Hematopoietic multipotent progenitor cell treated with erythropoietin and hydrocortisone succinate and interleukin-3 and kit ligand, for 15 days (in vitro differentiated cells): ENCODE data around the gene CLDN18.

Source experiments
- DNase-seq: peaks from one replicate; pipeline ENCODE4 v3.0.0-alpha.2; 2015; ENCODE audit warnings: low spot score

The CLDN18 gene

GRCh38 chr3:138025553-138025952 lies 15.6 kb downstream of the CLDN18 start:
- no peak for DNase-seq

DNA sequence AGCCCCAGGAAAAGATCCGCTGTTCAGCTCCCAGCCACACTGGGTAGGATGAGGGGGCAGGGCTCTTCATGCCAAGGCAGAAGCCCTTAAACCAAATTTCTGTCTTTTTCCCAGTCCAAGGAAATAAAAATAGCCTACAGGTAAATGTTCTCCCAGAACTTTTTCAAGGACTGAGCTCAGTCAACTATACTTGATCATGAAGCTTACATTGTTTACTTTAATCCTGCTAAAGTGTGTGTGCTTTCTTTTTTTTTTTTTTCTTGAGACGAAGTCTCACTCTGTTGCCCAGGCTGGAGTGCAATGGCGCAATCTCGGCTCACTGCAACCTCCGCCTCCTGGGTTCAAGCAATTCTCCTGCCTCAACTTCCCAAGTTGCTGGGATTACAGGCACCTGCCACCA lies 17.9 kb downstream of the CLDN18 start:
- no peak for DNase-seq

GRCh38 chr3:138030734-138031280 lies 20.8 kb downstream of the CLDN18 start:
- DNase-seq: no peak

- no peak for DNase-seq
Measured at GRCh38 chr3:138031536-138031935, 21.6 kb downstream of the CLDN18 start.

- DNase-seq: no peak
Measured at GRCh38 chr3:138032567-138032966, 22.6 kb downstream of the CLDN18 start.

DNA sequence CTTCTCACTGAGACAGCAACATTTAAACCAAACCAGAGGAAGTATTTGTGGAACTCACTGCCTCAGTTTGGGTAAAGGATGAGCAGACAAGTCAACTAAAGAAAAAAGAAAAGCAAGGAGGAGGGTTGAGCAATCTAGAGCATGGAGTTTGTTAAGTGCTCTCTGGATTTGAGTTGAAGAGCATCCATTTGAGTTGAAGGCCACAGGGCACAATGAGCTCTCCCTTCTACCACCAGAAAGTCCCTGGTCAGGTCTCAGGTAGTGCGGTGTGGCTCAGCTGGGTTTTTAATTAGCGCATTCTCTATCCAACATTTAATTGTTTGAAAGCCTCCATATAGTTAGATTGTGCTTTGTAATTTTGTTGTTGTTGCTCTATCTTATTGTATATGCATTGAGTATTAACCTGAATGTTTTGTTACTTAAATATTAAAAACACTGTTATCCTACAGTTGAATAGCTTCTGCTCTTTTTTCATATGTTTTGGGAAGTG lies 23.3 kb downstream of the CLDN18 start:
- no peak for DNase-seq

GRCh38 chr3:138034918-138035317 lies 25.0 kb downstream of the CLDN18 start:
- no peak for DNase-seq

DNA sequence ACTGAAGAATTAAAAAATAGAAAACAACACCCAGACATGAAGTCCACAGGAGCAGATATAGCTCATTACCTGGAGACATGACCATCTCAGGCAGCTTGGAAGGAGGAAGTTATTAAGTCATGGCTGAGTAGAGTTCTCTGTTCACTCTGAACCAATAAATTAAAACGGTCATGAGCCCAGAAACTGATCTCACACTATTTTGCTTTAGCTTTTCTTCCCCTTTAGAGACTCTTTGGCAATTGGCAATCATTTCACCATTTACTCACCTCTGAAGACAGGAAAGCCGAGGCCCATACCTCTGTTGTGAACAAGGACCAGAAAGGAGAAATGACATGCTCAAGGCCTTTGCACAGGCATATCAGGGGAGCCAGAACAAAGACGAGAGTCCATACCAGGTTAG lies 26.6 kb downstream of the CLDN18 start:
- DNase-seq: no peak

GRCh38 chr3:138038725-138039462 lies 28.9 kb downstream of the CLDN18 start:
- no peak for DNase-seq

DNA sequence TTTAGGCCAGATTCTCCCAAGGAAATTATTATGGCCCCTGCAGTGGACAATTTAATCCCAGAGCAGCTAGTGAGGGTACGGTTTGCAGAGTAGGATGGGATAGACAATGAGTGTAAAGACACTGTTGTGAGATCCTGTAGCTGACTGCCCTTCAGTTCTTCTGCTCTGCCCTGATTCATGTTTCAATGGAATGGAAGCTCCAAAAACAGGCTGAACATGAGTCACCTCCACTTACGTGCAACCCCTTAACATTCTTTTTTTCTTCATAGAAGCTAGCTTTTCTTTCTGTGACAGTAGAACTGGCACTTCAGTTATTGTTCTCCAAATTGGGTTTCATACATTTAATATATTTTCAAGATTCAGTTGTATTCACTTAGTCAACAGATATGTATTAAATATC lies 32.1 kb downstream of the CLDN18 start:
- DNase-seq: no peak

DNA sequence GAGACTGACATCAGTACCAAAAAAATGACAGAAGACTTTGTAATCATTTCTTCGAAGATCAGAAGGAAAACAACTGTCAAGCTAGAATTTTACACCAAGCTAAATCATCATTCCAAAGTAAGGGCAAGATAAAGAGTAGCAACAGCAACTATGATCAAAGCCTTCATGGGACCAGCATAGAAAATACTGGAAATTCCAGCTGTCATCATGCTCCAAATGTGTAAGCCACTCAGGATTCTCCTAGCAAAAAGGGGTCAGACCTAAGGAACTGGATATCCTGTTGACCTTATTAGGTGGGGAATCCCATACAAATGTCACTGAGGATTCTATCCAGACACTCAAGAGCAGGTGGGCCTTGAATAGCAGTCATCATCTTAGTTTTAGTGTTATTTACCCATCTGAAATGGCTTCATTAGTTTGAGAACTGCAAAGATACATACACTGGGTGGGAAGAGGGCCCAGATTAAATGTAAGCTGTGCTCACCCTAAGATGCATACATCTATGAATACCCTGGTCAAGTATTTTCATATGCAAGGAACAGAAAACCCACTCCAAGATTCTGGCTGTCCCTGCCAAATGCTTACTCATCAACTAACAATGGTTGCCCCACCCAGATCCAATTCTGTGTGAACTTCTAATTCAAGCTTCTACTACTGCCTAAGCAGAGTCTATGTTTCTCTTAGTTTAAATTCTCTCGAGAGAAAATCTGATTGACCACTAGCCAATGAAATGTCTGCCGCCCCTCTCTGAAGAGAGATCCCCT lies 33.5 kb downstream of the CLDN18 start:
- no peak for DNase-seq

GRCh38 chr3:138046085-138046484 lies 36.1 kb downstream of the CLDN18 start:
- DNase-seq: no peak

DNA sequence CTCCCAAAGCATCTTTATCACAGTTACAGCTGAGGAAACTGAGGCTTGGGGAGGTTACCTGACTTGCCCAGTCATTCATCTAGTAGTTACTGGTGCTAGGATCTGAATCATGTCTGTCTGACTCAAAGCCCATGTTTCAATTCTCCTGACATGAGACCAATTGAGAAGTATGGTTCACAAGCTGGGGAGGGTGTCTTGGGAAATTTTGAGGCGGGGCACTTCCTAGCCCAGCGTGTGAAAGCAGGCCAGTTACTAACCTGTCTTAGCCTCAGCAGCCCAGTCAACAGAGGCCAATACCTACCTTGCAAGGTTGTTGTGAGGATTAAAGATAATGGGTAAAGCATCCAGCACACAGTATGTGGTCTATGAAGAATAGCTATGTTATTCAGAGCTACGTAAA lies 37.0 kb downstream of the CLDN18 start:
- no peak for DNase-seq

- no peak for DNase-seq
Measured at GRCh38 chr3:138047596-138048158, 37.7 kb downstream of the CLDN18 start.

DNA sequence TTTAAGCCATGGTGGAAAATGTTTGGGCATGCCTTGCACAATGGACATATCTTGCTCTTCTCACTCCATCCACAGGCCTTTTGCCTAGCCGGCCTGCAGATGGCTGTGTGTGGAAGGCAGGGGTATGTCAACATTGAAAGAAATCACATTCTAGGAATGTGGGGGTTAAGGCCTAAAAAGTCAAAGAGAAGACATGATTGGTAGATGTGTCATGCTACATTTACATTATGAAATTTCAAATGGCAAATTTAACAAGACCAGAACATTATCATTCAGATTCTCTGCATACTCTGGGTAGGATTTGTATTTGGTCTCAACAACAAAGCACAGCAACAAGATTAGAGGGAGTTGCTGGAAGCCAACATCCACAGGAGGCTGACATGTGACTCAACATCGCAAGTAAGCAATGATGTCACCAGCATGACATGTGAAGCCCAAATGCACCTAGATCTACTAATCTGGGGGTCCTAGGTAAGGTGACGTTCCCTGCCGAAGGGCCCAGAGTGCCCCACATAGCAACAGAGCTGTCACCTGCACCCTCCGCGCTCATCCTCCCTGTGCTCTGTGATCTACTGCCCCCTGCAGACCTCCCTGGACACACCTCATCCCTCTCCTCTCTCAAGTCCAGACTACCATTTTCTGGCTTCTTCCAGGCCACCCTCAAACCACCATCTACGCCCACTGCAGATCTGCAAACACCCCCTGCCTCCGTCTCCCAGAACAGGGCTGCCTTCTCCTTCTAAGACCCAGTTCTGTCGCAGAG lies 39.4 kb downstream of the CLDN18 start:
- DNase-seq: no peak

- no peak for DNase-seq
Measured at GRCh38 chr3:138051947-138052802, 42.2 kb downstream of the CLDN18 start.

- no peak for DNase-seq
Measured at GRCh38 chr3:138054057-138054456, 44.1 kb downstream of the CLDN18 start.

GRCh38 chr3:138057384-138057783 lies 47.4 kb downstream of the CLDN18 start:
- DNase-seq: no peak

DNA sequence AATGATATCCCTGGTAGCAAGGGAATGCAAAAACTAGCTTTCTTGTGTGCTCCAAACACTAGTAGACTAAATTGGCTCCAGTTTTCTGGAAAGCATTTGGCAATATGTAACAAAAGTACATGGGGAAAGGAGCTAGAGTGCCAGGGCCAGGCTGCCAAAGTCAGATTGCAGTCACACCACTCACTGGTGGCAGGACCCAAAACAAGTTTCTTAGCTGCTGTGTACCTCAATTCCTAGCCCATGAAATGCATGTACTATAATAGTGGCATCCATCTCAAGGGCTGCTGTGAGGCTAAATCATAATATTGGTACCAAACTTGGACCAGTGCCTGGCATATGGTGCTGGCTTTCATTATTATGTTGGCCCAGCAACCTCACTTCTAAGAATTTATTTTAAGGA lies 49.3 kb downstream of the CLDN18 start:
- no peak for DNase-seq

- no peak for DNase-seq
Measured at GRCh38 chr3:138060792-138061191, 50.8 kb downstream of the CLDN18 start.

- DNase-seq: no peak
Measured at GRCh38 chr3:138062037-138062436, 52.1 kb downstream of the CLDN18 start.
